Measurements from ENCODE around the gene CCAR1.
"Not testable (repeated sequence)": the region's sequence is repeated elsewhere in the genome, so short reads cannot be mapped to it uniquely, and the experiment has no call there.

Gene CCAR1

DNA sequence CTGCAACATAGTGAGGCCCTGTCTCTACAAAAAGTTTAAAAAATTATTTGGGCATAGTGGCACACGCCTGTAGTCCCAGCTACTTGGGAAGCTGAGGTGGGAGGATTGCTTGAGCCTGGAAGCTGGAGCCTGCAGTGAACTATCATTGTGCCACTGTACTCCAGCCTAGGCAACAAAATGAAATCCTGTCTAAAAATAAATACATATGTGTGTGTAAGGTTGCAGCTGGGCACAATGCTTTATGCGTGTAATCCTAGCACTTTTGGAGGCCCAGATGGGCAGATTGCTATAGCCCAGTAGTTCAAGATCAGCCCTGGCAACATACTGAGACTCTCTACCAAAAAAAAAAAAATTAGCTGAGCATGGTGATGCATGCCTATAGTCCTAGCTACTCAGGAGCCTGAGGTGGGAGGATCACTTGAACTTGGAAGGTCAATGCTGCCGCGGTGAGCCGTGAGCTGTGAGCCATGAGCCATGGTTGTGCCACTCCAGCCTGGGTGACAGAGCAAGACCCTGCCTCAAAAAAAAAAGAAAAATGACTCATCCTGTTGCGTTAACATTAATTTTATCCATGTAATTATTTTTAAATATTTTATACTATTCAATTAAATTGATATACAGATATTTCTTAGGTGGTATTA lies 38.3 kb downstream of the CCAR1 start:
- FAIRE-seq (no peak), DNase-seq (ENCODE audit: low spot score) (no peak)

GRCh38 chr10:68759967-68760366 lies 38.9 kb downstream of the CCAR1 start:
- DNase-seq (ENCODE audit: low spot score) (no peak), FAIRE-seq (no peak)

- not testable (repeated sequence) for FAIRE-seq; DNase-seq (ENCODE audit: low spot score)
These were observed 46.4 kb downstream of the CCAR1 start for GRCh38 chr10:68767407-68767806.

GRCh38 chr10:68781613-68782574 lies 60.9 kb downstream of the CCAR1 start:
- DNase-seq (ENCODE audit: low spot score) (no peak), FAIRE-seq (no peak)

- FAIRE-seq = no peak
- peak; percentile 40 for DNase-seq (ENCODE audit: low spot score)
These were observed 63.4 kb downstream of the CCAR1 start for GRCh38 chr10:68784476-68784875.

- DNase-seq (ENCODE audit: low spot score) (no peak), FAIRE-seq (no peak)
These were observed 66.8 kb downstream of the CCAR1 start for GRCh38 chr10:68787813-68788212.

- no peak for DNase-seq (ENCODE audit: low spot score)
- no peak for FAIRE-seq
These were observed 69.4 kb downstream of the CCAR1 start for GRCh38 chr10:68790476-68790875.

DNA sequence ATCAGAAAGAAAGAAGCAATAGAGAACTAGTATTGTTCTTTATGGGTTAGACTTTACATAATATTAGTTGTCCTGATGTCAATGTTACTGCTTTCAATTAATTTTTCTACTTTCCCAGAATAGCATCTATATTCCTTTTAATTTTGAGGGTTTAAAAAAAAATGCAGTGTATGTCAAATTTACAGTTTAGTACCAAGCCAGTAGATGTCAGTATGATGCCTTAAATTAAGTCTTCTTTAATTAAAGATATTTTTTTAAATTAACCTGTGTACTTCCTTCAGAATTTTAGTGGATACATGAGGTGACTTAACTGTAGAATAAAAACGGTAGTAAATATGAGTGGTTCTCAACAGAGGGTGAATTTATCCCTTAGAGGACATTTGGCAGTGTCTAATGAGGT lies 71.1 kb downstream of the CCAR1 start:
- no peak for FAIRE-seq
- DNase-seq (ENCODE audit: low spot score) = no peak

DNA sequence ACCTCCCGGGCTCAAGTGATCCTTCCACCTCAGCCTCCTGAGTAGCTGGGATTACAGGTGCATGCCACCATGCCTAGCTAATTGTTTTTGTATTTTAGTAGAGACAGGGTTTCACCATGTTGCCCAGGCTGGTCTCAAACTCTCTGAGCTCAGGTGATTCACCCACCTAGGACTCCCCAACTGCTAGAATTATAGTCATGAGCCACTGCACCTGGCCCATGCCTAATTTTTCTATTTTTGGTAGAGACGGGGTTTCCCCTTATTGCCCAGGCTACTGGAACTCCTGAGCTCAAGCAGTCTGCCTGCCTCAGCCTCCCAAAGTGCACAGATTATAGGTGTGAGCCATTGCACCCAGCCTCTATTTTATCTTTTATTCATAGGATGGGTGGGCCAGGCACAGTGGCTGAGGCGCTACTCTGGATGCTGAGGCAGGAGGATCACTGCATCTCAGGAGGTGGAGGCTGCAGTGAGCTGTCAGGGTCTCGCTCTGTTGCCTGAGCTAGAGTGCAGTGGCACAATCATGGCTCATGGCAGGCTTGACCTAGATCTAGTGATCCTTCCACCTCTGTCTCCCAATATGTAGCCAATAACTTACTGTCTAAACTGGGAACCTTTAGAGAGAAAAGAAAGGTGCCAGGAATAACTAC lies 75.0 kb downstream of the CCAR1 start:
- no peak for FAIRE-seq
- no peak for DNase-seq (ENCODE audit: low spot score)

GRCh38 chr10:68796605-68797004 lies 75.6 kb downstream of the CCAR1 start:
- FAIRE-seq = no peak

DNA sequence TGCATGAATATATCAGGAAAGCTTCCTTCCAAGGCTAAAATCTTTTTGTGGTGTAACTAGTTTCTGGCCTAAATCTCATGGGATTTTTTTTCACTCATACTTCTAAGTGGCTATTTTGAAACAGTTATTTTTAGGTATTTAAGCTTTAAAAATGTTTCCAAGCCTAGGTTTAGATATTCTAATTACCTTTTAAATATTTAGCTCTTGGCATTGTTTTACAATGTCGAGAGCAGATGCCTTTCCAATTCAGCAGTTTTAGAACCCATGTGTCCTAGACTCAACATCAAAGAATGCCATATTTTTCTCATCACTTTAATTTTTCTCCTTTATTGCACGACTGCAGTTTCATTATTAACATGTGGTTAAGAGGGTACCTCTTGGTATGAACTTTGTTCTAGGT lies 79.2 kb downstream of the CCAR1 start:
- DNase-seq (ENCODE audit: low spot score) = no peak
- FAIRE-seq = no peak

More at GRCh38 chr10:68796605-68797004, 75.6 kb downstream of the CCAR1 start:
- DNase-seq (ENCODE audit: low spot score) = no peak

GRCh38 chr10:68804692-68805091 lies 83.7 kb downstream of the CCAR1 start:
- no peak for DNase-seq (ENCODE audit: low spot score)
- FAIRE-seq = no peak

GRCh38 chr10:68810830-68811229 lies 89.8 kb downstream of the CCAR1 start:
- FAIRE-seq; DNase-seq (ENCODE audit: low spot score): not testable (repeated sequence)

GRCh38 chr10:68811314-68812009 lies 90.4 kb downstream of the CCAR1 start:
- FAIRE-seq = no peak

DNA sequence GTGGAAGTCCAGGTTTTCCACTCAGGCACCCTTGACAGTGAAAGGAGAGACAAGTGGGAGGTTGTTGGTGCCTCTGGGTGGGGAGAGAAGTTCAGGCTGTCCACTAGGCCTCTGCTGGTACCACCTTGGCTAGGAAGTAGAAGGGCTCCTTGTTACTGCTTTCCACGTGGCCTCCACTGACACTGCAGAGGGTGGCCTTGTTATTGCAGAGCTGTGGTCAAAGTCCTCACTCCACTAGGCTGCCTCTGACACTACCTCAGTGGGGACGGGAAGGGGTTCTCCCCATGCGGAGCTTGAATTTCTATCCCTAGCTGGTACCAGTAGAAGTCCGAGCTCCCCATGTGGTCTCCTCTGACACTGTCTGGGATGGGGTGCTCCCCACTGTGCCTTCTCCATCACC lies 91.4 kb downstream of the CCAR1 start:
- no peak for DNase-seq (ENCODE audit: low spot score)
- FAIRE-seq = no peak

More at GRCh38 chr10:68811314-68812009, 90.4 kb downstream of the CCAR1 start:
- no peak for DNase-seq (ENCODE audit: low spot score)

DNA sequence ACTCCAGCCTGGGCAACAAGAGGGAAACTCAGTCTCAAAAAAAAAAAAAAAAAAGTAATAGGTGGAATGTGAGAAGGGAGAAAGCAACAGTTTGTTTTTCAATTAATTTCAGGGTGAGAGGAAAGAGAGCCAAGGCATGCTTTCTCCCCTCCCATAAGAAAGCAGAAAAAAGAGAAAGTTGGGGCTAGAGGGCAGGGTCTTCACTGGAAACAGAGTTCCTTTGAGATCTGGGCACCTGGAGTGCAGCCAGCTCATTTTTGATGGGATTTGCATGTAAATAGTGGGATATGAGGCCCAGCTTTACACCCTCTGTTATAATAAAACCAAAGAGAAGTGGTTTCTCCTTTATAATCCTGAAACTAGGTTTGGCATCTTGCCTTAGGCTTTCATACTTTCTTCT lies 92.5 kb downstream of the CCAR1 start:
- DNase-seq (ENCODE audit: low spot score) = no peak
- no peak for FAIRE-seq

DNA sequence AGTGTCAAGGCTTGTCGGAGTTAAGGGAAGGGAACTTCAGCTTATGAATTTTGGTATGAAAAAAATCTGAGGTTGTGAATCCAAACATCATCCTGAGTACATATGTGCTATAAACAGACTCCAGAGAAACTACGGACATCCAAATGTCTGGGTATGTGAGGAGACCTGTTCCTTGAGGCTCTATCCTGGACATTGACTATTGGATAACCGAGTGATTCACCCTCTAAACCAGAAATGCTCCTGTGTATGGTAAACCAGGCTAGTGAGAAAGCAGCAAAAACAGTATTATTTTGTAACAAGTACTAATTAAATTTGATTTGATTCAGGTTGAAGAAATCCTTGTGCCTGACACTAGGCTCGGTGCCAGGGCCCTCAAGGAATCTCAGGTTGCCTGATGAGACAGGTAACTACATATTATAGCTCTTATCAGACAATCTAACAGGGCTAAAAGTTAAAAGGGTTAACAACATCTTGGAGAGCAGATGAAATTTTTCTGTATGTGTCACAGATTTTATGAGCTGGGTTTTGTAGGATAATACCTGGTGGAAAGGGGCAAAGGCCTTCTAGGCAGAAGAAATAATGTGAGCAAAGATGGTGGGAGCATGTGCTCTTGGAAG lies 95.9 kb downstream of the CCAR1 start:
- peak; percentile 77 for FAIRE-seq
- DNase-seq (ENCODE audit: low spot score) = no peak

GRCh38 chr10:68820359-68820758 lies 99.3 kb downstream of the CCAR1 start:
- FAIRE-seq = not testable (repeated sequence)

GRCh38 chr10:68822626-68823025 lies 101.6 kb downstream of the CCAR1 start:
- not testable (repeated sequence) for FAIRE-seq

More at GRCh38 chr10:68820359-68820758, 99.3 kb downstream of the CCAR1 start:
- not testable (repeated sequence) for DNase-seq (ENCODE audit: low spot score)

DNA sequence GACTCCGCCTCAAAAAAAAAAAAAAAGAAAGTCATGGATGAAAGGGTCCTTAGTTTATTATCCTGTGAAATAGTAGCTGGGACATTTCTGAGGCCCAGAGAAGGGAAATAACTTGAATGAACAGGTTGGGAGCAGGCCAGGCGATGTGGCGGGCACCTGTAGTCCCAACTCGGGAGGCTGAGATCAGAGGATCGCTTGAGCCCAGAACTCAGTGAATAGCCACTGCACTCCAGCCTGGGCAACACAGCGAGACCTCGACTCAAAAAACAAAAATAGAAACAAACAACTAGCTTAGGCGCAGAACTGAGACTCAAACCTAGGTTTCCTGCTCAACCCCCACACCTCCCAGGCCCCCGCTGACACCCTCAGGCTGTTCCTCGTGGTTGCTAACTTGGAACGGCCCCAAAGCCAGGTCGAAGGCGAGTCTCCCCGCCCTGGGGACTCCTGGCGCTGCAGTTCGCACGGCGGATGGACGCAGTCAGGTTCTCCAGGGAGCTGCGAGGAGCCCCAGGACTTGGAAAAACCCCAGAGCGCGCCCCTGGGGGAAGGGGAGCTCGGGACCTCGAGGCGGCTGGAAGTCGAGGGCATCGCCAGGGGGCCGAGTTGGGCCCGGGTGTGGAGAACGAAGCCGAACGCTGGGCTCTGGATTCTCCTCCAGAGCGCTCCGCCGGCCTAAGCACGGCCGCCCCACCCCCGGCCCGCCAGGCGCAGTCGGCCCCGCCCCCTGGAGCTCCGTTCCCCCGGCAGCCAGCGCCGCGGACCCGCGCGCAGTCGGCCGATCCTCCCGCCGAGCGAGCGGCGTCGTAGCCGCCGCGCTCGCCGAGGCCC lies 105.9 kb downstream of the CCAR1 start, which contains the start of gene STOX1:
Gene STOX1, plus strand, starts transcription at position 768 of the 828 bp plus-strand sequence. CDS start 93 bp downstream, outside the sequence.
- FAIRE-seq = no peak
- DNase-seq (ENCODE audit: low spot score) = peak; percentile 93

More at GRCh38 chr10:68822626-68823025, 101.6 kb downstream of the CCAR1 start:
- DNase-seq (ENCODE audit: low spot score) = not testable (repeated sequence)
